OCI-LY7 (cell line): ENCODE data around the gene PODN. TPM values are rescaled to one million over a fixed set of nuclear protein-coding genes. Genes with fewer than 3 reads are reported as not detected.

Source experiments
- BruUV-seq: library from RNA; stranded (reverse); fragments of 400-500 nt; replicated peaks from 2 replicates; lab custom pipeline; 2021; lab: Mats Ljungman, UMichigan
- CTCF ChIA-PET: fragments of 300-600 bp; sonication (Branson Sonifier 250); formaldehyde crosslinking; loops from one replicate; lab custom pipeline; 2022; ENCODE audit warnings: antibody characterized with exemption; ENCODE audit not compliant: unreplicated experiment; lab: Charles Lee
- POLR2A ChIA-PET: fragments of 300-600 bp; sonication (Branson Sonifier 250); formaldehyde crosslinking; loops from one replicate; lab custom pipeline; 2022; ENCODE audit warnings: antibody characterized with exemption; lab: Charles Lee
- DNase-seq: peaks from one replicate; pipeline ENCODE4 v3.0.0-alpha.2; 2015; ENCODE audit warnings: low spot score
- H2AFZ ChIP-seq: fragments of 200-600 bp; sonication (generic), shearing (Covaris generic); 2 replicates; pipeline ENCODE4 v1.6.1; 2014; ENCODE audit warnings: mild to moderate bottlenecking, antibody characterized with exemption, low read length, moderate library complexity
- H3K27ac ChIP-seq: fragments of 200-600 bp; sonication (generic); 2 replicates; pipeline ENCODE4 v1.5.1; 2014; ENCODE audit warnings: mixed run types, low read depth, mild to moderate bottlenecking, moderate library complexity, low read length, inconsistent platforms; ENCODE audit not compliant: poor library complexity, severe bottlenecking
- H3K36me3 ChIP-seq: fragments of 200-600 bp; sonication (generic); 2 replicates; pipeline ENCODE4 v1.6.1; 2014; ENCODE audit warnings: mild to moderate bottlenecking, antibody characterized with exemption, low read length, moderate library complexity, mixed read lengths; ENCODE audit not compliant: insufficient read depth
- H3K4me1 ChIP-seq: fragments of 200-600 bp; sonication (generic); 2 replicates; pipeline ENCODE4 v1.5.1; 2014; ENCODE audit warnings: mild to moderate bottlenecking, low read length; ENCODE audit not compliant: insufficient read depth, poor library complexity, severe bottlenecking
- H3K4me2 ChIP-seq: fragments of 200-600 bp; sonication (generic); 2 replicates; pipeline ENCODE4 v1.6.1; 2014; ENCODE audit warnings: mild to moderate bottlenecking, low read length
- H3K4me3 ChIP-seq: fragments of 200-600 bp; sonication (generic); 2 replicates; pipeline ENCODE4 v1.5.1; 2014; ENCODE audit warnings: mild to moderate bottlenecking, low read depth, low read length; ENCODE audit not compliant: poor library complexity, severe bottlenecking
- H3K79me2 ChIP-seq: fragments of 200-600 bp; sonication (generic); 2 replicates; pipeline ENCODE4 v1.6.1; 2016; ENCODE audit warnings: low read depth, mild to moderate bottlenecking, low read length, moderate library complexity, mixed read lengths; ENCODE audit not compliant: insufficient read depth
- H3K9me2 ChIP-seq: fragments of 200-600 bp; sonication (generic); 2 replicates; pipeline ENCODE4 v1.6.1; 2016; ENCODE audit warnings: mild to moderate bottlenecking, low read length, mixed read lengths; ENCODE audit not compliant: insufficient read depth
- H3K9me3 ChIP-seq: fragments of 200-600 bp; sonication (generic); 2 replicates; pipeline ENCODE4 v1.6.1; 2014; ENCODE audit warnings: mild to moderate bottlenecking, mixed run types, low read length, mixed read lengths
- H4K20me1 ChIP-seq: fragments of 200-600 bp; sonication (generic); 2 replicates; pipeline ENCODE4 v1.6.1; 2014; ENCODE audit warnings: mild to moderate bottlenecking, antibody characterized with exemption, low read length, moderate library complexity, mixed read lengths; ENCODE audit not compliant: insufficient read depth
- EZH2phosphoT487 ChIP-seq: fragments of 200-600 bp; sonication (generic); IDR thresholded peaks from 2 replicates; pipeline ENCODE4 v1.6.1; 2018; ENCODE audit warnings: low read depth, borderline replicate concordance, mild to moderate bottlenecking, mixed run types, antibody characterized with exemption, low read length, moderate library complexity, mixed read lengths
- intact Hi-C: fragments of 100-400 bp; cut with micrococcal nuclease; formaldehyde crosslinking; loops from one replicate; pipeline ENCODE4 v1.10.0; 2022; ENCODE audit not compliant: unreplicated experiment
- total RNA-seq, 2 experiments: library from RNA; depleted of rRNA in 1 of 2; stranded (reverse); fragments of >200 nt in 1 of 2; shearing (Covaris generic) in 1 of 2; gene quantifications; 2 replicates each; pipeline ENCODE4 v1.2.3, GENCODE V29; 2014 to 2022
- TF ChIP-seq, protein P1 (sequence below): fragments of 200-600 bp; sonication (generic); conservative IDR thresholded peaks from 2 replicates; pipeline ENCODE4 v1.5.1; 2014; ENCODE audit warnings: mild to moderate bottlenecking, antibody characterized with exemption, low read length, moderate library complexity, mixed read lengths

The PODN gene
- total RNA-seq, 2 experiments from 2014 or later, result not detected

DNA sequence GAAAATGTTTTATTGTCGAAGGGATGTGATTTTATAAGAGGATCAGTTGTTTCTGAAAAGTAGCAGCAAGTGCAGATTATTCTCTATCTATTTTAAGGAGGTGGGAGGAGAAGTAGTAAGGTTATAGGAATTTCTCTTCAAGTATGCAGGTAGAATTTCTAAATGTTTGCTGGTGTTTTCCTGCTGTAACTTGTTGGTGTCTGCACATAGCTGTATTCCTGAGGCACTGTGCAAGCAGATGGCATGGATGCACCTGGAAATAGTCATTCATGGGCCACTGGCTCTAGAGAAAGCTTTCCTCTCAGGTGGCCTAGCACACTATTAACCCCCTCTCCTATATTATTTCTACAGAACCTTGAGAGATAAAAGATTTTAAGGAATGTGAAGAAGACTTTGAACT is 30.3 kb upstream of the PODN start:
- Histone ChIP-seq H3K27ac (no peak overlapping the region), H4K20me1 (no peaks in the 10 kb centered on the region), H3K79me2 (no peaks in the 10 kb centered on the region), H3K9me2 (no peaks in the 10 kb centered on the region), H3K36me3 (peaks cover 10% of the 10 kb centered on the region), H2AFZ (no peak overlapping the region), H3K4me3 (no peak overlapping the region), H3K4me1 (no peaks in the 10 kb centered on the region), H3K4me2 (no peak overlapping the region), H3K9me3 (no peaks in the 10 kb centered on the region)
- CTCF ChIA-PET, result no interaction called here
- no peak for TF ChIP-seq EZH2phosphoT487
- POLR2A ChIA-PET, result no interaction called here
- no TSS peak for BruUV-seq
- intact Hi-C loops, result no loop called here
- no peak for DNase-seq

DNA sequence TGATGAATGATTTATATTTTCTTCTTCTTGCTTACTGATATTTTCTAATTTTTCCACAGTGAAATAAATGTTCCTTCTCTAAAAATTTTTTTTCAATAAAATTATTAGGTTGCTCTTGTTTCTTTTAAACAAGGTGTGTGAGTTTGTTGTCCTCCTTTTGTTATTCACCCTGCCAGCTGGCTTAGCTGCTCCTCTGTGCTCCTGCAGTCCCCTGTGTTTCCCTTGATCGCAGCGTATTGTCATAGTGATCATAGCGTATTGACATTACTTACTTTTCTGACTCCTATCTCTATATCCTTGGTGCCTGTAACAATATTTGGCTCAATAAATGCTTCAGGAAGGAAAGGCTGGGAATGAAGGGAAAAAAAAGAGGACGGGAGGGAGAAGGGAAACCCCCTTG is 24.9 kb upstream of the PODN start:
- ChIA-PET CTCF (no interaction called here), POLR2A (no interaction called here)
- no TSS peak for BruUV-seq

DNA sequence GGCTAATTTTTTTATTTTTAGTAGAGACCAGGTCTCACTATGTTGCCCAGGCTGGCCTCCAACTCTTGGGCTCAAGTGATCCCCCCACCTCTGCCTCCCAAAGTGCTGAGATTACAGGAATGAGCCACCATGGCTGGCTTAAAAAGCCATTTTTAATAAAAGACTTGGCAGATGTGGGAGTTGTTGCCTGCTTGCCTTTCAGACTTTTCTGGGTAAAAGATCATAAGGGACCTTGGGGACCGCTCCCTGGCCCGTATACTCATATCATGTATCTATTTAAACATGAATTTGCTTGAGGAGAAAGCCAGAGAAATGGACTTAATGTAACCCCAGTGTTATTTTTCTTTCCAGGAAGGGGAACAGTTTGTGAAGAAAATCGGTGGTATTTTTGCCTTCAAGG is 23.4 kb upstream of the PODN start:
- intact Hi-C loops, result no loop called here
- DNase-seq, result no peak
- Histone ChIP-seq H3K4me1 (no peaks in the 10 kb centered on the region), H4K20me1 (no peaks in the 10 kb centered on the region), H3K27ac (no peak overlapping the region), H3K9me2 (no peaks in the 10 kb centered on the region), H2AFZ (no peak overlapping the region), H3K4me2 (no peak overlapping the region), H3K9me3 (no peaks in the 10 kb centered on the region), H3K36me3 (peaks cover 12% of the 10 kb centered on the region; the same call in 1 of the 2 replicates), H3K4me3 (no peak overlapping the region), H3K79me2 (no peaks in the 10 kb centered on the region)
- TF ChIP-seq, protein P1, sequence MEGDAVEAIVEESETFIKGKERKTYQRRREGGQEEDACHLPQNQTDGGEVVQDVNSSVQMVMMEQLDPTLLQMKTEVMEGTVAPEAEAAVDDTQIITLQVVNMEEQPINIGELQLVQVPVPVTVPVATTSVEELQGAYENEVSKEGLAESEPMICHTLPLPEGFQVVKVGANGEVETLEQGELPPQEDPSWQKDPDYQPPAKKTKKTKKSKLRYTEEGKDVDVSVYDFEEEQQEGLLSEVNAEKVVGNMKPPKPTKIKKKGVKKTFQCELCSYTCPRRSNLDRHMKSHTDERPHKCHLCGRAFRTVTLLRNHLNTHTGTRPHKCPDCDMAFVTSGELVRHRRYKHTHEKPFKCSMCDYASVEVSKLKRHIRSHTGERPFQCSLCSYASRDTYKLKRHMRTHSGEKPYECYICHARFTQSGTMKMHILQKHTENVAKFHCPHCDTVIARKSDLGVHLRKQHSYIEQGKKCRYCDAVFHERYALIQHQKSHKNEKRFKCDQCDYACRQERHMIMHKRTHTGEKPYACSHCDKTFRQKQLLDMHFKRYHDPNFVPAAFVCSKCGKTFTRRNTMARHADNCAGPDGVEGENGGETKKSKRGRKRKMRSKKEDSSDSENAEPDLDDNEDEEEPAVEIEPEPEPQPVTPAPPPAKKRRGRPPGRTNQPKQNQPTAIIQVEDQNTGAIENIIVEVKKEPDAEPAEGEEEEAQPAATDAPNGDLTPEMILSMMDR, result no peak
- TF ChIP-seq EZH2phosphoT487, result no peak
- BruUV-seq, result no TSS peak
- CTCF ChIA-PET, result no interaction called here
- POLR2A ChIA-PET, result no interaction called here

More for the DNA sequence above, 24.9 kb upstream of the PODN start:
- Histone ChIP-seq H3K4me3 (no peak overlapping the region), H2AFZ (no peak overlapping the region), H4K20me1 (no peaks in the 10 kb centered on the region), H3K4me2 (no peak overlapping the region), H3K9me3 (no peaks in the 10 kb centered on the region), H3K27ac (no peak overlapping the region), H3K79me2 (no peaks in the 10 kb centered on the region), H3K4me1 (no peaks in the 10 kb centered on the region), H3K36me3 (peaks cover 11% of the 10 kb centered on the region), H3K9me2 (no peaks in the 10 kb centered on the region)
- no peak for DNase-seq
- intact Hi-C loops, result no loop called here
- TF ChIP-seq EZH2phosphoT487, result no peak
- TF ChIP-seq, protein P1, result no peak
